Stimulated activated CD8-positive, alpha-beta memory T cell treated with anti-CD3 and anti-CD28 coated beads, Interleukin-12 subunit alpha, Interleukin-12 subunit beta, amount 100 ng/mL, for 1 hour (primary cell): ENCODE measurements around the gene CFAP206.

Experiments
- DNase-seq: peaks from one replicate; pipeline ENCODE4 v3.0.0-alpha.2; 2020; ENCODE audit warnings: low read depth

The CFAP206 gene

GRCh38 chr6:87407901-87408720 lies at the start of gene CFAP206:
CFAP206 (plus strand) TSS chr6:87407972; CDS start chr6:87409840, 1,868 bp downstream.
- peak; percentile 71 for DNase-seq

GRCh38 chr6:87364602-87365252 lies 43.0 kb upstream of the CFAP206 start:
- no peak for DNase-seq

- no peak for DNase-seq
Observed at GRCh38 chr6:87366072-87366827, 41.5 kb upstream of the CFAP206 start.

- no peak for DNase-seq
Observed at GRCh38 chr6:87366899-87367298, 40.9 kb upstream of the CFAP206 start.

GRCh38 chr6:87373377-87373776 lies 34.4 kb upstream of the CFAP206 start:
- DNase-seq: no peak

GRCh38 chr6:87375315-87375714 lies 32.5 kb upstream of the CFAP206 start:
- DNase-seq: no peak

- DNase-seq: no peak
Observed at GRCh38 chr6:87376643-87377042, 31.1 kb upstream of the CFAP206 start.

- no peak for DNase-seq
Observed at GRCh38 chr6:87378947-87379346, 28.8 kb upstream of the CFAP206 start.

- DNase-seq: no peak
Observed at GRCh38 chr6:87382861-87383260, 24.9 kb upstream of the CFAP206 start.

GRCh38 chr6:87384038-87384437 lies 23.7 kb upstream of the CFAP206 start:
- DNase-seq: no peak

- DNase-seq: no peak
Observed at GRCh38 chr6:87384449-87384848, 23.3 kb upstream of the CFAP206 start.

- DNase-seq: no peak
Observed at GRCh38 chr6:87391334-87391733, 16.4 kb upstream of the CFAP206 start.

GRCh38 chr6:87393026-87393622 lies 14.6 kb upstream of the CFAP206 start:
- no peak for DNase-seq

- DNase-seq: no peak
Observed at GRCh38 chr6:87395431-87395830, 12.3 kb upstream of the CFAP206 start.

GRCh38 chr6:87396595-87397392 lies 11.0 kb upstream of the CFAP206 start:
- no peak for DNase-seq

GRCh38 chr6:87397656-87398055 lies 10.1 kb upstream of the CFAP206 start:
- DNase-seq: no peak

GRCh38 chr6:87401832-87402231 lies 5.9 kb upstream of the CFAP206 start:
- no peak for DNase-seq

GRCh38 chr6:87407561-87407900 lies 241 bp upstream of the CFAP206 start:
- no peak for DNase-seq

- DNase-seq: no peak
Observed at GRCh38 chr6:87408721-87409155, 966 bp downstream of the CFAP206 start.

GRCh38 chr6:87419266-87419665 lies 11.5 kb downstream of the CFAP206 start:
- DNase-seq: no peak

- DNase-seq: no peak
Observed at GRCh38 chr6:87420360-87420759, 12.6 kb downstream of the CFAP206 start.

- no peak for DNase-seq
Observed at GRCh38 chr6:87421576-87421975, 13.8 kb downstream of the CFAP206 start.
